ENCODE data around the gene CEP41.
A peak's percentile ranks its signal among the peaks of the same experiment; 100 is the strongest.

Gene CEP41

DNA sequence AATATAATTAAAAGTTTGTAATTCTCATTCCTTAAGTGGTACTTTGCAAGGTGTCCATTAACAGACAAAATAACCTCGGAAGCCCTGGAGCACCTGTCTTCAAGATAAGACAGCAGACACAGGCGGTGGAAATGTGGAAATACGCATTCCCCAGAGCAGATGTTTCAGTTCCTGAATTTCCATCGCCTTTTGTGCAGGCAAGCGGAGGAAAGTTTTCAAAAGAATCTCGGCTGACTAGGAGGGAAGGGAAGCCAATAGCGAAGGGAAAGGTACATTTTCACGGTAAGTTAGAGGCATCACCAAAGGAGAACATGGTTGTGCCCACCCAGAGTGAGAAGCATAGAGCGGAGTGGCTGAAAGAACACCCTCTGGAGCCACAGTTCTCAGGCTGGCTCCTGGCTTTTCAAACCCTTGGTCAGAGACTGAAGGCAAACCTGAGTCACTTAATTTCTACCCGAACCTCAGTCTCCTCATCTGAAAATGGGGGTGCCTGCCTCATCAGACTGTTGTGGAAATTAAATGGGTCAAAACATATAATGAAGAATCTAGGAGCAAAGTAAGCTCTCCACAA lies 46.9 kb downstream of the CEP41 start:
- TF ChIP-seq EZH2 (IDR thresholded peaks at IDR 0.05; ENCODE audit: borderline replicate concordance, low read length): no peak
- TF ChIP-seq, protein P1, sequence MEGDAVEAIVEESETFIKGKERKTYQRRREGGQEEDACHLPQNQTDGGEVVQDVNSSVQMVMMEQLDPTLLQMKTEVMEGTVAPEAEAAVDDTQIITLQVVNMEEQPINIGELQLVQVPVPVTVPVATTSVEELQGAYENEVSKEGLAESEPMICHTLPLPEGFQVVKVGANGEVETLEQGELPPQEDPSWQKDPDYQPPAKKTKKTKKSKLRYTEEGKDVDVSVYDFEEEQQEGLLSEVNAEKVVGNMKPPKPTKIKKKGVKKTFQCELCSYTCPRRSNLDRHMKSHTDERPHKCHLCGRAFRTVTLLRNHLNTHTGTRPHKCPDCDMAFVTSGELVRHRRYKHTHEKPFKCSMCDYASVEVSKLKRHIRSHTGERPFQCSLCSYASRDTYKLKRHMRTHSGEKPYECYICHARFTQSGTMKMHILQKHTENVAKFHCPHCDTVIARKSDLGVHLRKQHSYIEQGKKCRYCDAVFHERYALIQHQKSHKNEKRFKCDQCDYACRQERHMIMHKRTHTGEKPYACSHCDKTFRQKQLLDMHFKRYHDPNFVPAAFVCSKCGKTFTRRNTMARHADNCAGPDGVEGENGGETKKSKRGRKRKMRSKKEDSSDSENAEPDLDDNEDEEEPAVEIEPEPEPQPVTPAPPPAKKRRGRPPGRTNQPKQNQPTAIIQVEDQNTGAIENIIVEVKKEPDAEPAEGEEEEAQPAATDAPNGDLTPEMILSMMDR (IDR thresholded peaks at IDR 0.05; ENCODE audit: low read length): no peak; the same call in 1 of the 2 replicates
- Histone ChIP-seq H3K9ac (ENCODE audit: low read length) (no peak overlapping the region; the same call in 1 of the 2 replicates), H3K79me2 (ENCODE audit: insufficient read depth, low read length) (no peaks in the 10 kb centered on the region), H3K9me2 (ENCODE audit: low read depth, low read length) (no peaks in the 10 kb centered on the region), H2AFZ (ENCODE audit: low read length) (no peak overlapping the region), H3K27ac (ENCODE audit: low read depth, low read length, poor library complexity, severe bottlenecking) (no peak overlapping the region), H3K4me2 (ENCODE audit: low read length) (peak overlapping the region; percentile 21; the same call in 1 of the 2 replicates), H3F3A (ENCODE audit: insufficient read depth, low read length) (no peaks in the 10 kb centered on the region), H3K4me1 (ENCODE audit: insufficient read depth, low read length, severe bottlenecking) (peaks cover 23% of the 10 kb centered on the region), H3K4me3 (ENCODE audit: low read depth, low read length, poor library complexity, severe bottlenecking) (no peak overlapping the region), H3K9me3 (ENCODE audit: low read length) (no peaks in the 10 kb centered on the region), H3K27me3 (ENCODE audit: insufficient read depth, low read length) (no peaks in the 10 kb centered on the region), H3K36me3 (ENCODE audit: insufficient read depth, low read length) (peaks cover 5% of the 10 kb centered on the region; the same call in 1 of the 2 replicates), H4K20me1 (ENCODE audit: insufficient read depth, low read length) (no peaks in the 10 kb centered on the region)

DNA sequence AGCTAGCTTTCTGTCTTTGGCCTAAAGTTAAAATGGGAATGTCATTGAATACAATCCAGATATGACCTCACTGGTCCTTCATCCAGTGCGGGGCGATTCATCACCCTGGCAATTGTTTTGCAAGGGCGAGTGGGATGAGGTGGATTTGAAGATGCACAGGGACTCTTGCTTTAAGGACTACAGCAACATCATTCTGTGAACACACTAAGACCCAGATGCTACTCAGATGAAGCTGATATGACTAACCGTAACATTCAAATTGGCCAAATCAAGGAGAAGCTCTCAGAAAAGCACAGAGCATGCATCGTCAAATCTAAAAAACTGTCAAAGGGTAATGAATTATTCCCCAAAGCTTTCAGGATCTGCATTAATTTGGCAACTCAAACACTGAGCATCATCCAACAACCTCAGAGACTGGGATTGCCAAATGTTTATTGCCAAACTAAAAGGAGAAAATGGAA lies 47.7 kb downstream of the CEP41 start:
- no peaks in the 10 kb centered on the region for H4K20me1 ChIP-seq (ENCODE audit: insufficient read depth, low read length)
- no peaks in the 10 kb centered on the region for H3F3A ChIP-seq (ENCODE audit: insufficient read depth, low read length)
- H3K4me3 ChIP-seq (ENCODE audit: low read depth, low read length, poor library complexity, severe bottlenecking): no peak overlapping the region
- TF ChIP-seq, protein P1 (IDR thresholded peaks at IDR 0.05; ENCODE audit: low read length): no peak
- no peak for TF ChIP-seq EZH2 (IDR thresholded peaks at IDR 0.05; ENCODE audit: borderline replicate concordance, low read length)
- H3K4me1 ChIP-seq (ENCODE audit: insufficient read depth, low read length, severe bottlenecking): peaks cover 16% of the 10 kb centered on the region
- H3K9ac ChIP-seq (ENCODE audit: low read length): no peak overlapping the region
- no peaks in the 10 kb centered on the region for H3K79me2 ChIP-seq (ENCODE audit: insufficient read depth, low read length)
- H3K9me2 ChIP-seq (ENCODE audit: low read depth, low read length): no peaks in the 10 kb centered on the region
- H3K27me3 ChIP-seq (ENCODE audit: insufficient read depth, low read length): no peaks in the 10 kb centered on the region
- H3K36me3 ChIP-seq (ENCODE audit: insufficient read depth, low read length): peaks cover 5% of the 10 kb centered on the region; the same call in 1 of the 2 replicates
- no peak overlapping the region for H3K27ac ChIP-seq (ENCODE audit: low read depth, low read length, poor library complexity, severe bottlenecking)
- H3K9me3 ChIP-seq (ENCODE audit: low read length): no peaks in the 10 kb centered on the region
- H3K4me2 ChIP-seq (ENCODE audit: low read length): no peak overlapping the region
- no peak overlapping the region for H2AFZ ChIP-seq (ENCODE audit: low read length)

DNA sequence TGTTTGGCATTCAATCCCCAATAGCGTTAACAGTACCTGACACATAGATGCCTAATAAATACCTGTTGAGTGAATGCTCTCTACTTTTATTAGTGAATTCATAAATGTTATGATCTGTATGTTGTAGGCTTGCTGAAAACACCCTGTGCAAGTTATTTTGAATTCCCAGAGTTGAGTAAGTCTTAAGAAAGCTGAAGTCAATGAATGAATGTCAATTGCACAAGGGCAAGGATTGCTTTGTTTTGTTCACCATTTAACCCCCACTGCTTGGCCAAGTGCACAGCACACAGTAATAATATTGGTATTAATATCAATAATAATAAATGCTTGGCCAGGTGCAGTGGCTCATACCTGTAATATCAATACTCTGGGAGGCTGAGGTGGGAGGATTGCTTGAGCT lies 50.3 kb downstream of the CEP41 start:
- Histone ChIP-seq H3K79me2 (ENCODE audit: insufficient read depth, low read length) (no peaks in the 10 kb centered on the region), H3K9me3 (ENCODE audit: low read length) (no peaks in the 10 kb centered on the region), H4K20me1 (ENCODE audit: insufficient read depth, low read length) (no peaks in the 10 kb centered on the region), H3K9me2 (ENCODE audit: low read depth, low read length) (no peaks in the 10 kb centered on the region), H3K36me3 (ENCODE audit: insufficient read depth, low read length) (no peaks in the 10 kb centered on the region), H3K4me2 (ENCODE audit: low read length) (no peak overlapping the region), H3K9ac (ENCODE audit: low read length) (no peak overlapping the region), H3K4me1 (ENCODE audit: insufficient read depth, low read length, severe bottlenecking) (peaks cover 16% of the 10 kb centered on the region), H3F3A (ENCODE audit: insufficient read depth, low read length) (no peaks in the 10 kb centered on the region), H3K27ac (ENCODE audit: low read depth, low read length, poor library complexity, severe bottlenecking) (no peak overlapping the region), H3K4me3 (ENCODE audit: low read depth, low read length, poor library complexity, severe bottlenecking) (no peak overlapping the region), H3K27me3 (ENCODE audit: insufficient read depth, low read length) (no peaks in the 10 kb centered on the region), H2AFZ (ENCODE audit: low read length) (no peak overlapping the region)
- TF ChIP-seq EZH2 (IDR thresholded peaks at IDR 0.05; ENCODE audit: borderline replicate concordance, low read length): no peak
- TF ChIP-seq, protein P1 (IDR thresholded peaks at IDR 0.05; ENCODE audit: low read length): no peak

Measured in OCI-LY1 (cell line).